Keratinocyte (primary cell): ENCODE results near the gene KRT35.

ENCODE experiments used
- CTCF ChIP-seq, 3 experiments: IDR thresholded peaks in 1 of 3; conservative IDR thresholded peaks in 1 of 3; optimal IDR thresholded peaks in 1 of 3; 2 replicates in 2 of 3; 3 replicates in 1 of 3; pipeline versions ENCODE3 to v1.5.1; 2011; ENCODE audit warnings: low read length in 3 of 3, mild to moderate bottlenecking in 3 of 3, moderate library complexity in 2 of 3, control low read depth in 1 of 3, inconsistent platforms in 1 of 3; ENCODE audit not compliant: insufficient read depth in 2 of 3; ENCODE audit errors: extremely low read depth in 1 of 3
- EZH2 ChIP-seq: IDR thresholded peaks from one replicate; pipeline ENCODE4 v1.6.1; 2012; ENCODE audit warnings: inconsistent platforms, mild to moderate bottlenecking, low read length, moderate library complexity

GRCh38 chr17:41503202-41503601, 22.3 kb upstream of the KRT35 start:
- TF ChIP-seq CTCF (optimal IDR thresholded peaks at IDR 0.05 in 1 of 3, IDR thresholded peaks at IDR 0.05 in 1 of 3, conservative IDR thresholded peaks at IDR 0.05 in 1 of 3; ENCODE audit: extremely low read depth in 1 of 3, insufficient read depth in 2 of 3, low read length in 3 of 3) (no peak), EZH2 (no peak)
